HFF-Myc (cell line): ENCODE data around the gene GSTT2B.

Experiments used
- DNase-seq: peaks from one replicate; pipeline ENCODE4 v3.0.0-alpha.2; 2011; ENCODE audit warnings: low read depth; ENCODE audit errors: extremely low read depth
- H3K4me3 ChIP-seq: replicated peaks from 2 replicates; pipeline ENCODE4 v1.5.1; 2011; ENCODE audit warnings: low read depth, mild to moderate bottlenecking, control low read depth, low read length
- TF ChIP-seq, protein P1 (sequence below): IDR thresholded peaks from 2 replicates; pipeline ENCODE4 v1.5.1; 2012; ENCODE audit warnings: mild to moderate bottlenecking, low read depth, low read length, control low read depth; ENCODE audit errors: missing control alignments

Gene GSTT2B

DNA sequence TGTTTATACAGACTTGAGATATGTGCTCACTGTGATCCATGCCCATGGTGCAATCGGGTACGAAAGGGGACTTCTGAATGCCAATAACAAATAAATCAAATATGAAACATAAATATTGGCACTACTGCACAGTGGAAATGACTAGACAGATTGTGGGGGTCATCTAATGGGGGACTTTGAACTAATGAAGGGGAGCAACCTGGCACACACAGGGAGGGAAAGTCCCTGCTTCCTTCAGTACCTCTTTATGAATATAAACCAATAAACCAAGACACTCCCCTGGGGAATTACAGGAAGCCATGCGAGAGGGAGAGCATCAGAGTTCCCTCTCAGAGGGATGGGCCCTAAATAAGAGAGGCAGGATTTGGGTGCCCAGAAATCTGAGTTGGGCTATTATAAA is 45.7 kb downstream of the GSTT2B start:
- no peak overlapping the region for H3K4me3 ChIP-seq
- TF ChIP-seq, protein P1, sequence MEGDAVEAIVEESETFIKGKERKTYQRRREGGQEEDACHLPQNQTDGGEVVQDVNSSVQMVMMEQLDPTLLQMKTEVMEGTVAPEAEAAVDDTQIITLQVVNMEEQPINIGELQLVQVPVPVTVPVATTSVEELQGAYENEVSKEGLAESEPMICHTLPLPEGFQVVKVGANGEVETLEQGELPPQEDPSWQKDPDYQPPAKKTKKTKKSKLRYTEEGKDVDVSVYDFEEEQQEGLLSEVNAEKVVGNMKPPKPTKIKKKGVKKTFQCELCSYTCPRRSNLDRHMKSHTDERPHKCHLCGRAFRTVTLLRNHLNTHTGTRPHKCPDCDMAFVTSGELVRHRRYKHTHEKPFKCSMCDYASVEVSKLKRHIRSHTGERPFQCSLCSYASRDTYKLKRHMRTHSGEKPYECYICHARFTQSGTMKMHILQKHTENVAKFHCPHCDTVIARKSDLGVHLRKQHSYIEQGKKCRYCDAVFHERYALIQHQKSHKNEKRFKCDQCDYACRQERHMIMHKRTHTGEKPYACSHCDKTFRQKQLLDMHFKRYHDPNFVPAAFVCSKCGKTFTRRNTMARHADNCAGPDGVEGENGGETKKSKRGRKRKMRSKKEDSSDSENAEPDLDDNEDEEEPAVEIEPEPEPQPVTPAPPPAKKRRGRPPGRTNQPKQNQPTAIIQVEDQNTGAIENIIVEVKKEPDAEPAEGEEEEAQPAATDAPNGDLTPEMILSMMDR = no peak
- no peak for DNase-seq

DNA sequence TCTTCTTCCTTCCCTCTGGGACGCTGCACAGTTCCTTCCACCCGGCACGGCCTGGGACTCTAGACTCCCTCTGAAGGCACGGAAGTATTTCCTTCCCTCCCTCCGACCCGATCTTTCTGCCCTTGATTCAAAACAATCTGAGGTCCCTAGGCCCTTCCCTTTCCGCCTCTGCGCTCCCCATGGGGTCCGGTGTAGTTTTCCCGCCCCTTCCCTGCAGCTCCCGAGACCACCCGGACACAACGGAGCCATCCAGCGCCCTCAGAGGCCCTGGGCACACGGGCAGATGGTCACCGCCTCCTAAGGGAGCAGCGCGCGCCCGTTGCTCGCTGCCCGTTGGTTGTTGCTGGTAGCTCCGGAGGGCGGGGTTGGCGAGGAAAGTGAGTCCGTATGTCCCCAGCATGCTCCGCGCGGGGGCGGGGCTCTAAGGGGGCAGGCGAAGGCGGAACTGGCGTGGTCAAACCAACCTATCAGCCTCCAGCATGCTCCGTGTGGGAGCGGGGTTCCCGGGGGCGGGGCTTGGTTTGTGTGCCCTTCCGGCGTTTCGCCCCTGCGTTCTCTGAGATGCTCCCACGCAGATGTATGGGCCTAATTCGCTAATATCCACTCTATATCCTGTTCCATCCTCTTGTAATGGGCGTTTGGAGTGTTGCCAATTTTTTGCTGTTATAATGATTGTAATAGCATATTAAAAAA is 47.2 kb downstream of the GSTT2B start:
- DNase-seq = peak; percentile 94
- TF ChIP-seq, protein P1 = no peak
- peak overlapping the region; percentile 66 for H3K4me3 ChIP-seq

DNA sequence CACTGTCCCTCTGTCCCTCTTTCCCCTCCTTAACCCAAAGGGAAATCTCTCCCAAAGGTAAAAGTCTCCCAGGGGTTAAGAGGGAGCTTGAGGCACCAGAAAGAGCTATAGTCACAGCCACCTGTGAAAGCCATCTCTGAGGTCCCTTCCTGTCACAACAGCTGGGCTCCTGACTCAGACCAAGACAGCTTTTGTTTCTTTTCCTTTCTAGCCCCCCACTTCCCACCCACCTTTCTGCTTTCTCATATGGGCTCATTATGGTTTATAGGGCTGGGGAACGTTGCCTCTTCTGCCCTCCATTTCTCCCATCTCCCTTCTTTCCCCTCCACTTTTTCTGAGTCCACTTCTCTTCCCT is 47.7 kb downstream of the GSTT2B start:
- DNase-seq = no peak
- H3K4me3 ChIP-seq = peak overlapping the region; percentile 66
- TF ChIP-seq, protein P1 = no peak

DNA sequence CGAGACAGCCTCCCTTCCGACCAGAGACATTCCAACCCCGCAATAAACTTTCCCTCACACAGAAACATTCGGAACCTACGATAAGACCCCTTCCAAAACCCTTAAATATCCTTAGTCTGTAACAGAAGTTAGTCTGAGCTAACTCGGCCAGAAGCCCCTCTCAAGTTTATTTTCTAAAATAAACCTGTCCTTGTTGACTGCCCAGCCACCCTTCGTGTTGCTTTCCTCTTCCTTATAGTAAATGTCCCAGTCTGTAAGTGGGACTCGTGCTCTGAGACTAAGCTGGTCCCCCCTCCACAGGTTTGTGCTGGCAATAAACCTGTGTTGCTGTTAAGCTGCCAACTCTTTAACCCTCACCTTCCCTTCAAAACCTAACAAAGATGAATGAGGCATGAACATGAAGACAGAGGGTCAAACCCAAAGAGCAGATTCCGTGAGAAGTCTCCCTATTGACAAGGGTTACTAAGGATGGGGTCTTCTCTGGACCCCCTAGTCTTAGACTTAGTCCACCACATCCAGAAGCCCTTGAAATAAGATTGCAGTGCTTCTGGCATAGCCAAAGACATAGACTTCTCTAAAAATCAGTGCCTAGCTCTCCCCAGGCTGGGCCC is 48.6 kb downstream of the GSTT2B start:
- TF ChIP-seq, protein P1 = no peak
- H3K4me3 ChIP-seq = no peak overlapping the region
- DNase-seq = no peak

DNA sequence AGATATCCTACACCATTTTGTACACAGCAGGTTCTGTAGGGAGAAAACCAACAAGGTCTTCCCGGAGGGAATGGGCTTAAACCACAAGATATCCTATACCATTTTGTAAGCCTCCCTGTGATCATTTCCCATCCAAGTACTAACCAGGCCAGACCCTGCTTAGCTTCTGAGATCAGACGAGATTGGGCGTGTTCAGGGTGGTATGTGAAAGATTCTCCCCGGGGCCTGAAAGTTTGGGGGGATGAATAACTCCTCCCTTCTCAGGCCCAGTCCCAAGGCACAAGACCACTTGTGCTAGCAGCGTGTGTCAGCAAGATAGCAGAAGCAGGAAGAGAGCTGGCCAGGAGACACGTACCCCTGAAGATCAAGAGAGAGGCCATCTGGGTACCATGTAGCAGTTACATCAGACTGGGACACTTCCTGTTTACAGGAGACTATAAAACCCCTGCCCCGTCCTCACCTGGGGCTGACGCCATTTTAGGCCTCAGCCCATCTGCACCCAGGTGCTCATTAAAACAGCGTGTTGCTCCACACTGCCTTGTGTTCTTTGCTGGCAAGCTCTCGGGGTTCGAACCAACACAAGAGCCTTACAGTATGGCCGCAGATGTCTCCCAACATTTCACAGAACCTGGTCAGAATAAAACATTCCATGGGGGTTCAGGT is 49.5 kb downstream of the GSTT2B start:
- no peak for DNase-seq
- no peak overlapping the region for H3K4me3 ChIP-seq
- TF ChIP-seq, protein P1 = no peak

DNA sequence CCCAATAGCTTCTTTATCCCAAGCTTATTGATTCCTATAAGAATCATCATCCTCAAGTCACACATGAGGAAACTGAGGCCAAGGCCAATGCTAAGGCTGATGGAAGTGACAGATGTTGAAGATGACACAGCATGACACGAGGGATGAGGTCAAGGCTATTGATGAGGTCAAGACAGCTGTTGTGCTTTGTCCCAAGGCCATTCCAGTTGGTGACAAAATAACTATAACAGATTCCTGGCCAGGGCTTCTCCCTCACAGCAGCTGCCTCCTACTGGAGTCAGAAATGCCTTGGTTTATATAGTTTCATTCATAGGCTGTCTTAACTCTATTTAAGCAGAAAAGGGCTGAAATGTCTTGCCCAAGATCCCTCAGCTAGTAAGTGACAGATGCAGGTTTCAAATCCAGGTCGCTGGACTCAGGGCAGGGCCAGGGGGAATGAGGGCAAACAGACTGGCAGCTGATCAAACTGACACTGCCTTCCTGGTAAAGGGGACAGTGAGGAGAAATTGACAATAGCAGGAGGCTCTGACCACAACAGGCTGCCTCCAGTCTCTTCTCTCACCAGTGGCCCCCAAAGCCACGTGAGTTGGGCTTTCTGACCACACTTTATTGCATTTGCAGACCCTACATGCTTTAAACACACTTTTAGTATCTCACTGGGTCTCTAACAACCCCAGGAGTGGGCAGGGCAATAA is 50.4 kb downstream of the GSTT2B start:
- TF ChIP-seq, protein P1 = no peak
- H3K4me3 ChIP-seq = no peak overlapping the region
- DNase-seq = no peak
